AG04449 (cell line): Measurements from ENCODE around the gene ARRDC5.

ENCODE experiments used
- CTCF ChIA-PET: fragments of 350-600 bp; formaldehyde crosslinking; extraction: SDS; loops from one replicate; lab custom pipeline; 2021; ENCODE audit warnings: antibody characterized with exemption; lab: Yijun Ruan, JAX
- POLR2A ChIA-PET: fragments of 400-600, 350-600 bp; formaldehyde crosslinking; extraction: SDS; loops from one replicate; lab custom pipeline; 2020; ENCODE audit warnings: antibody characterized with exemption, inconsistent platforms; lab: Yijun Ruan, JAX
- DNase-seq: peaks from one replicate; pipeline ENCODE4 v3.0.0-alpha.2; 2010; ENCODE audit warnings: low read depth, low spot score
- H3K4me3 ChIP-seq: 2 replicates; pipeline ENCODE4 v1.5.1; 2011; ENCODE audit warnings: low read depth, mild to moderate bottlenecking, control low read depth, low read length
- TF ChIP-seq, protein P1 (sequence below): IDR thresholded peaks from one replicate; pipeline ENCODE4 v1.5.1; 2011; ENCODE audit warnings: mild to moderate bottlenecking, moderate library complexity, low read length, control low read depth, inconsistent platforms; ENCODE audit not compliant: insufficient read depth; ENCODE audit errors: missing control alignments

Gene ARRDC5

DNA sequence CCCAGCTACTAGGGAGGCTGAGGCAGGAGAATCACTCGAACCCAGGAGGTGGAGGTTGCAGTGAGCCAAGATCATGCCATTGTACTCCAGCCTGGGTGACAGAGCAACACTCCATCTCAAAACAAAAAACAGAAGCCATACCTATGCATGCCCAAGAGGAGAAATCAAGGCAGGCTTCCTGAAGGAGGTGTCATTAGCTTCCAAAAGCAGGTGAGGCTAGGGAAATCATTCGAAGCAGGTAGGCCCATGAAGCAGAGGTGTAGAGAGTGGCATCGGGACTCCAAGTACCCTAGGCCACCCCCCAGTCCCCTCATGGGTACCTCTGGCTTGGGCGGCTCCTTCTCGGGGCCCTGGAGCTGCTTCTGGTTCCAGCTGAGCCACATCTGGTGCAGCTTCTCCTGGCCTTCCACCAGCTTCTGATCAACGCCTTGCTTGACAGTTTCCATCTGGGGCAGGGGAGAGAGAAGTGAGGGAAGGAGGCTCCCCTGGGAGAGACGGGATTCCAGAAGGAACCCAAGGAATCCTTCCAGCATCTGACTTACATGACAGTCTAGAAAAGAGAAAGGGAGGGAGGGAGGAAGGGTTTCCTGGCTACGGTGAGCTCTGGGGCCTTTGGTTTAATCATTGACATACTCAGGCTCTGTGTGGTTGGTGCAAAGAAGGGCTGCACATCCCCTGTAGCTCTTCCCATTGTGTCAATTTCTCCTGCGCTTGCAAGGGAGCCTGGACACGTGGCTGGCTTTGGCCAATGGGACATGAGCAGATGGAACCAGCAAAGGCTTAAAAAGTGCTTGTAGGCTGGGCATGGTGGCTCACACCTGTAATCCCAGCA is 58.1 kb downstream of the ARRDC5 start:
- CTCF ChIA-PET = interaction anchor here (0.9 to 18.9 kb wide), 7 partner anchors 11 to 192 kb away, joined by 3 to 336 read pairs (median 6); partner anchors contain the start of genes PLIN3 and TICAM1

GRCh38 chr19:4843647-4843965 is 59.1 kb downstream of the ARRDC5 start:
- CTCF ChIA-PET = interaction anchor here (1.3 to 18.9 kb wide), 4 partner anchors 12 to 35 kb away, joined by 3 to 336 read pairs (median 6); partner anchors contain the start of gene TICAM1
- TF ChIP-seq, protein P1, sequence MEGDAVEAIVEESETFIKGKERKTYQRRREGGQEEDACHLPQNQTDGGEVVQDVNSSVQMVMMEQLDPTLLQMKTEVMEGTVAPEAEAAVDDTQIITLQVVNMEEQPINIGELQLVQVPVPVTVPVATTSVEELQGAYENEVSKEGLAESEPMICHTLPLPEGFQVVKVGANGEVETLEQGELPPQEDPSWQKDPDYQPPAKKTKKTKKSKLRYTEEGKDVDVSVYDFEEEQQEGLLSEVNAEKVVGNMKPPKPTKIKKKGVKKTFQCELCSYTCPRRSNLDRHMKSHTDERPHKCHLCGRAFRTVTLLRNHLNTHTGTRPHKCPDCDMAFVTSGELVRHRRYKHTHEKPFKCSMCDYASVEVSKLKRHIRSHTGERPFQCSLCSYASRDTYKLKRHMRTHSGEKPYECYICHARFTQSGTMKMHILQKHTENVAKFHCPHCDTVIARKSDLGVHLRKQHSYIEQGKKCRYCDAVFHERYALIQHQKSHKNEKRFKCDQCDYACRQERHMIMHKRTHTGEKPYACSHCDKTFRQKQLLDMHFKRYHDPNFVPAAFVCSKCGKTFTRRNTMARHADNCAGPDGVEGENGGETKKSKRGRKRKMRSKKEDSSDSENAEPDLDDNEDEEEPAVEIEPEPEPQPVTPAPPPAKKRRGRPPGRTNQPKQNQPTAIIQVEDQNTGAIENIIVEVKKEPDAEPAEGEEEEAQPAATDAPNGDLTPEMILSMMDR = no peak
- POLR2A ChIA-PET = interaction anchor here (1.7 kb wide), 1 partner anchor 31 kb away, joined by 4 read pairs; no protein-coding TSS in a partner anchor
- H3K4me3 ChIP-seq = no peak overlapping the region
- DNase-seq = no peak

More for the DNA sequence above, 58.1 kb downstream of the ARRDC5 start:
- TF ChIP-seq, protein P1 = no peak
- DNase-seq = no peak
- H3K4me3 ChIP-seq = no peak overlapping the region
- POLR2A ChIA-PET = interaction anchor here (1.7 to 2.8 kb wide), 2 partner anchors 23 to 32 kb away, joined by 4 to 18 read pairs; partner anchors contain the start of gene PLIN3
